Loucy (cell line): ENCODE data around the gene HCN2.

ENCODE experiments used
- CTCF ChIP-seq: fragments of 200-600 bp; sonication (generic); conservative IDR thresholded peaks from 2 replicates; pipeline ENCODE4 v1.5.1; 2014; ENCODE audit warnings: mild to moderate bottlenecking, antibody characterized with exemption, low read length
- EZH2phosphoT487 ChIP-seq: fragments of 200-600 bp; IDR thresholded peaks from 2 replicates; pipeline ENCODE4 v1.6.1; 2018; ENCODE audit warnings: antibody characterized with exemption, mild to moderate bottlenecking, moderate library complexity, borderline replicate concordance

GRCh38 chr19:660793-661426 is 71.2 kb downstream of the HCN2 start:
- TF ChIP-seq CTCF: no peak
- TF ChIP-seq EZH2phosphoT487: no peak
